Spleen (tissue), 7 donors: ENCODE measurements around the gene APP.
A peak's percentile ranks its signal among the peaks of the same experiment; 100 is the strongest.

Experiments
- CTCF ChIP-seq, 11 experiments: fragments of 200-600 bp in 7 of 11; fragments of 450-650 bp in 4 of 11; sonication (generic) in 4 of 11; IDR thresholded peaks in 8 of 11; conservative IDR thresholded peaks in 3 of 11; 1 replicate in 7 of 11; 2 replicates in 4 of 11; pipeline versions ENCODE4 v1.4.0 to v1.8.0; 2016 to 2021; ENCODE audit warnings: antibody characterized with exemption in 11 of 11, inconsistent platforms in 4 of 11, mild to moderate bottlenecking in 1 of 11
- POLR2AphosphoS5 ChIP-seq, 3 donors: sonication (generic); formaldehyde crosslinking; IDR thresholded peaks; one replicate each; pipeline ENCODE4 v1.5.1; 2017; ENCODE audit warnings: antibody characterized with exemption in 3 of 3
- donor health status: DM: no; HTN: no; CAD: no; lungs with moderate emphysema.
- donor health status: DM: no; HTN: no; CAD: no.
- donor health status: DM: no; HTN: no; CAD: no.

- TF ChIP-seq CTCF (IDR thresholded peaks at IDR 0.05 in 8 of 11, conservative IDR thresholded peaks at IDR 0.05 in 3 of 11): no peak
- TF ChIP-seq POLR2AphosphoS5 (IDR thresholded peaks at IDR 0.05): peak in 1 of 3 donors; percentile 82
These were observed 244.6 kb downstream of the APP start for GRCh38 chr21:25925936-25926335.
